AG04450 (cell line): ENCODE data around the gene GPATCH8. TPM values are rescaled to one million over a fixed set of nuclear protein-coding genes. Genes with fewer than 3 reads are reported as not detected.
A peak's percentile ranks its signal among the peaks of the same experiment; 100 is the strongest.

Source experiments
- CTCF ChIA-PET: fragments of 300-600, 350-600 bp; formaldehyde crosslinking; extraction: SDS; loops from one replicate; lab custom pipeline; 2022; ENCODE audit warnings: antibody characterized with exemption, inconsistent platforms; lab: Charles Lee
- POLR2A ChIA-PET: fragments of 350-600 bp; formaldehyde crosslinking; extraction: SDS; loops from one replicate; lab custom pipeline; 2021; ENCODE audit warnings: antibody characterized with exemption, inconsistent platforms; lab: Yijun Ruan, JAX
- DNase-seq: peaks from one replicate; pipeline ENCODE4 v3.0.0-alpha.2; 2011; ENCODE audit warnings: low read depth, low spot score
- H3K27ac ChIP-seq: one replicate; pipeline ENCODE4 v1.5.1; 2012; ENCODE audit warnings: low read depth, low read length, control low read depth
- H3K27me3 ChIP-seq: one replicate; pipeline ENCODE4 v1.6.0; 2012; ENCODE audit warnings: low read length; ENCODE audit not compliant: control insufficient read depth, insufficient read depth
- H3K4me3 ChIP-seq: 2 replicates; pipeline ENCODE4 v1.5.1; 2011; ENCODE audit warnings: mild to moderate bottlenecking, low read depth, low read length, control low read depth
- H3K9me3 ChIP-seq: 2 replicates; pipeline ENCODE4 v1.5.1; 2012; ENCODE audit warnings: low read length; ENCODE audit not compliant: control insufficient read depth, insufficient read depth
- polyA plus RNA-seq: library from polyadenylated mRNA; depleted of rRNA; stranded (reverse); fragments of >200 nt; gene quantifications from 2 replicates; pipeline ENCODE4 v1.2.3, GENCODE V29; 2011
- TF ChIP-seq, protein P1 (sequence below): IDR thresholded peaks from 2 replicates; pipeline ENCODE4 v1.5.1; 2011; ENCODE audit warnings: low read depth, low read length, control low read depth, inconsistent platforms

The GPATCH8 gene
- polyA plus RNA-seq, 1 experiment: 16.4 TPM

DNA sequence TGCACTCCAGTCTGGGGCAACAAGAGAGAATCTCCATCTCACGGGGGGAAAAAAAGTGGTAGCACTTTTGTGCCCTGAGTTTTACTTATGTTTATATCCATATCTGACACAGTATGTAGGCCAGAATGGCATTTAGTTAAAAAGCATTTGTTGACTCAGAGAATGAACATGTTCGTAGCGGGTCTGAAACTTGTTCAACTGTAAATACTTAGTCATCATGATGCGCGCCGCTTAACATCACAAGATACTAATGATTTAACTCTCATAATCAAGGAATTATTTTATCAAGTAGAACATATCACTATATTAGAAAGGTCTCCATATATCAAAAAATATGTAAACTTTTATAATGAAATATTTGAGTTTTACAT is 58.5 kb downstream of the GPATCH8 start:
- DNase-seq: peak; percentile 46
- Histone ChIP-seq H3K9me3 (no peaks in the 10 kb centered on the region), H3K4me3 (no peak overlapping the region), H3K27me3 (no peaks in the 10 kb centered on the region), H3K27ac (peak overlapping the region; percentile 68)
- CTCF ChIA-PET: interaction anchor here (1.3 kb wide), 1 partner anchor 78 kb away, joined by 3 read pairs; no protein-coding TSS in a partner anchor
- POLR2A ChIA-PET: no interaction called here
- TF ChIP-seq, protein P1, sequence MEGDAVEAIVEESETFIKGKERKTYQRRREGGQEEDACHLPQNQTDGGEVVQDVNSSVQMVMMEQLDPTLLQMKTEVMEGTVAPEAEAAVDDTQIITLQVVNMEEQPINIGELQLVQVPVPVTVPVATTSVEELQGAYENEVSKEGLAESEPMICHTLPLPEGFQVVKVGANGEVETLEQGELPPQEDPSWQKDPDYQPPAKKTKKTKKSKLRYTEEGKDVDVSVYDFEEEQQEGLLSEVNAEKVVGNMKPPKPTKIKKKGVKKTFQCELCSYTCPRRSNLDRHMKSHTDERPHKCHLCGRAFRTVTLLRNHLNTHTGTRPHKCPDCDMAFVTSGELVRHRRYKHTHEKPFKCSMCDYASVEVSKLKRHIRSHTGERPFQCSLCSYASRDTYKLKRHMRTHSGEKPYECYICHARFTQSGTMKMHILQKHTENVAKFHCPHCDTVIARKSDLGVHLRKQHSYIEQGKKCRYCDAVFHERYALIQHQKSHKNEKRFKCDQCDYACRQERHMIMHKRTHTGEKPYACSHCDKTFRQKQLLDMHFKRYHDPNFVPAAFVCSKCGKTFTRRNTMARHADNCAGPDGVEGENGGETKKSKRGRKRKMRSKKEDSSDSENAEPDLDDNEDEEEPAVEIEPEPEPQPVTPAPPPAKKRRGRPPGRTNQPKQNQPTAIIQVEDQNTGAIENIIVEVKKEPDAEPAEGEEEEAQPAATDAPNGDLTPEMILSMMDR: no peak

DNA sequence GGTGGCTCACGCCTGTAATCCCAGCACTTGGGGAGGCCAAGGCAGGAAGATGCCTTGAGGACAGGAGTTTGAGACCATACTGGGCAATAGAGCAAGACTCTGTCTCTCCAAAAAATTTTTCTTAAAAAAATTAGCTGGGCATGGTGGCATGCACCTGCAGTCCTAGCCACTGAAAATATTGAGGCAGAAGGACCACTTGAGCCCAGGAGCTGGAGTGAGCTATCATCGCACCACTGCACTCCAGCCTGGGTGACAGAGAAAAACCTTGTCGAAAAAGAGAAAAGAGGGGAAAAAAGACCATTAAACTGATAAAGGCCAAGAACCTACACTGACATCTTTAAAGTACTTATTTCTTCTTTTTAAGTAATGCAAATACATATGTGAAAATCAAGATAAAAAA is 60.4 kb downstream of the GPATCH8 start:
- Histone ChIP-seq H3K27me3 (no peaks in the 10 kb centered on the region), H3K4me3 (no peak overlapping the region), H3K9me3 (no peaks in the 10 kb centered on the region), H3K27ac (no peak overlapping the region)
- TF ChIP-seq, protein P1: no peak
- POLR2A ChIA-PET: no interaction called here
- CTCF ChIA-PET: interaction anchor here (0.7 kb wide), 2 partner anchors 10 to 43 kb away, joined by 3 read pairs; no protein-coding TSS in a partner anchor
- DNase-seq: no peak

DNA sequence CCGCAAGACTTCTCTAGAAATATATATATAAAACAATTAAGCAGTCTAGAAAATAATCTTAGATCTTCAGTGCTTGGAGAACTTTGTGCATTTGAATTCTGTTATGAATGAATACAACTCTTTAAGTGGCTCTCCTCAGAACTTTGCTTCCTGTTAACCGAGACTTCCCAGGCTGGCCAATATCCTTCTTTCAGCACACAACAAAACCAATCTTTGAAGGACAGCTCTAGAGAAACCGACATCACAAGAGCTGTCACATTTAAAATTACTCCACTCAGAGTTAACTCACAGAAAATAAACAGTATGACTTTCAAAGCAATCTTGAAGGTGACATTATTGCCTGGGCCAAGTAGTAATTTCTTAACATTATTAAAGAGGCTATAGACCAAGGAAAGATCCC is 64.0 kb downstream of the GPATCH8 start:
- H3K9me3 ChIP-seq: no peaks in the 10 kb centered on the region
- no peaks in the 10 kb centered on the region for H3K27me3 ChIP-seq
- TF ChIP-seq, protein P1: no peak
- no peak for DNase-seq
- no peak overlapping the region for H3K27ac ChIP-seq
- ChIA-PET CTCF (no interaction called here), POLR2A (no interaction called here)
- H3K4me3 ChIP-seq: no peak overlapping the region

DNA sequence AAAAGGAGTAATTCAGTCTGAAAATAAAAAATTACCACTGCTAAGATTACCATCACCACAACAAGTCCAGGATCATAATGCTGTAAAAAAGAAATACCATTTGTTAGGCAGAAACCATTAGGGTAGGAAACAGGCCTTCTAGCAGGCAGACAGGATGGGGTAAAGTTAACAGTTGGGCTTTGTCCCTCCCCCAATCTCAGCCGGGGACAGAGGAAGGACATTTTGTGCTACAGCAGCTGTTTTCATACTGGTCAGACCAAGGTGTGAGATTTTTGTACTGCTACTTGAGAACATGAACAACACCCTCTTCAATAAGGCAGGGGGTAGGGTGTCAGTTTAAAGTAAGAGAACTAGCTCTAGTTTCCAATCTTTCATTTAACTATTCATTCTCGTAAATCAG is 64.6 kb downstream of the GPATCH8 start:
- no peak overlapping the region for H3K4me3 ChIP-seq
- ChIA-PET CTCF (no interaction called here), POLR2A (no interaction called here)
- no peak for DNase-seq
- H3K9me3 ChIP-seq: no peaks in the 10 kb centered on the region
- H3K27me3 ChIP-seq: no peaks in the 10 kb centered on the region
- TF ChIP-seq, protein P1: no peak
- no peak overlapping the region for H3K27ac ChIP-seq

DNA sequence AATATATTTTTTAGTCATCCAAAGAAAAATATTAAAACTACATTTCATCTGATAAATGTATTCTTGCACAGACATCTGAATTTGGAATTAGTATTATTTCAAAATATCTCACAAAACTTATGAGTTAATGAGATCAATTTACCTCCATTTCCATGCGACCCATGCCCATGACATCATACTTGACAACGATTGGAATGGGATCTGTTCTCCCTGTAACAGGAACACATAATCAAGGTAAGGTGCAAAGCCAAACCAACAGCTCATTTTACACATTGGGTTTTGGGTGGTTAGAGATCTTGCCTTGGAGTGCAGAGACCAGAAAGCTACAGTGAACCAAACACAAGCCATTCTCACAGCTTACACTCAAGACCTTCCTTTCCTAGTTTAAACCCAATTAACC is 66.9 kb downstream of the GPATCH8 start:
- TF ChIP-seq, protein P1: no peak
- POLR2A ChIA-PET: interaction anchor here (0.7 kb wide), 1 partner anchor 542 kb away, joined by 8 read pairs; no protein-coding TSS in a partner anchor
- DNase-seq: no peak
- CTCF ChIA-PET: interaction anchor here (0.6 kb wide), 1 partner anchor 50 kb away, joined by 3 read pairs; no protein-coding TSS in a partner anchor
- no peak overlapping the region for H3K27ac ChIP-seq
- H3K4me3 ChIP-seq: no peak overlapping the region
- H3K27me3 ChIP-seq: no peaks in the 10 kb centered on the region
- no peaks in the 10 kb centered on the region for H3K9me3 ChIP-seq
